ENCODE measurements around the gene BCKDHB.

GRCh38 chr6:80235647-80236046 is 129.2 kb downstream of the BCKDHB start:
- TF ChIP-seq CTCF (IDR thresholded peaks at IDR 0.05) (no peak), POLR2A (IDR thresholded peaks at IDR 0.05) (no peak)
